Mesendoderm (in vitro differentiated cells): Measurements from ENCODE around the gene AQP7.
"Not testable (repeated sequence)": the region's sequence is repeated elsewhere in the genome, so short reads cannot be mapped to it uniquely, and the experiment has no call there.

Source experiments
- DNase-seq: peaks from one replicate; pipeline ENCODE4 v3.0.0; 2013
- H2AK5ac ChIP-seq: 2 replicates; pipeline ENCODE4 v1.6.1; 2013; ENCODE audit warnings: low read length, inconsistent platforms
- H2BK120ac ChIP-seq: 2 replicates; pipeline ENCODE4 v1.6.1; 2013; ENCODE audit warnings: low read depth, mild to moderate bottlenecking, low read length, moderate library complexity, mixed read lengths
- H2BK15ac ChIP-seq: replicated peaks from 2 replicates; pipeline ENCODE4 v1.6.1; 2013; ENCODE audit warnings: low read depth, mild to moderate bottlenecking, moderate library complexity
- H2BK5ac ChIP-seq: 2 replicates; pipeline ENCODE4 v1.6.1; 2013; ENCODE audit warnings: low read length, inconsistent platforms
- H3K18ac ChIP-seq: 2 replicates; pipeline ENCODE4 v1.6.1; 2013; ENCODE audit warnings: mild to moderate bottlenecking, low read length, mixed read lengths
- H3K23ac ChIP-seq: one replicate; pipeline ENCODE4 v1.6.1; 2013; ENCODE audit warnings: low read length
- H3K27ac ChIP-seq: 2 replicates; pipeline ENCODE4 v1.5.1; 2013; ENCODE audit warnings: low read depth, mild to moderate bottlenecking, inconsistent platforms, low read length, moderate library complexity
- H3K27me3 ChIP-seq: 2 replicates; pipeline ENCODE4 v1.6.1; 2013; ENCODE audit warnings: low read length, control low read depth, mild to moderate bottlenecking, inconsistent platforms; ENCODE audit not compliant: insufficient read depth, poor library complexity
- H3K36me3 ChIP-seq: 2 replicates; pipeline ENCODE4 v1.6.1; 2013; ENCODE audit warnings: low read length, inconsistent platforms; ENCODE audit not compliant: control insufficient read depth, insufficient read depth
- H3K4ac ChIP-seq: one replicate; pipeline ENCODE4 v1.6.1; 2013; ENCODE audit warnings: low read depth, mild to moderate bottlenecking, low read length, moderate library complexity
- H3K4me1 ChIP-seq: 2 replicates; pipeline ENCODE4 v1.6.1; 2013; ENCODE audit warnings: low read depth, low read length, inconsistent platforms; ENCODE audit not compliant: control insufficient read depth
- H3K4me2 ChIP-seq: 2 replicates; pipeline ENCODE4 v1.6.1; 2013; ENCODE audit warnings: low read length
- H3K4me3 ChIP-seq: 2 replicates; pipeline ENCODE4 v1.5.1; 2013; ENCODE audit warnings: mild to moderate bottlenecking, low read length
- H3K56ac ChIP-seq: one replicate; pipeline ENCODE4 v1.6.1; 2013; ENCODE audit warnings: low read length
- H3K79me1 ChIP-seq: 2 replicates; pipeline ENCODE4 v1.6.1; 2013; ENCODE audit warnings: low read length, inconsistent platforms
- H3K79me2 ChIP-seq: 2 replicates; pipeline ENCODE4 v1.6.1; 2013; ENCODE audit warnings: mild to moderate bottlenecking, low read length; ENCODE audit not compliant: control insufficient read depth, insufficient read depth
- H3K9ac ChIP-seq: 2 replicates; pipeline ENCODE4 v1.6.1; 2013; ENCODE audit warnings: low read length, inconsistent platforms
- H4K5ac ChIP-seq: one replicate; pipeline ENCODE4 v1.6.1; 2013; ENCODE audit warnings: low read length
- H4K8ac ChIP-seq: one replicate; pipeline ENCODE4 v1.6.1; 2013; ENCODE audit warnings: low read depth, mild to moderate bottlenecking, control low read depth, low read length, moderate library complexity
- WGBS: extraction: QIAGEN DNeasy Blood & Tissue Kit; methylation state at CpG from one replicate; pipeline ENCODE4 v1.1.7; 2013; ENCODE audit warnings: low lambda C conversion rate, missing lambda C conversion rate; ENCODE audit not compliant: insufficient coverage; ENCODE audit errors: extremely low coverage; 5-methylcytosine and 5-hydroxymethylcytosine counted together

The AQP7 gene

DNA sequence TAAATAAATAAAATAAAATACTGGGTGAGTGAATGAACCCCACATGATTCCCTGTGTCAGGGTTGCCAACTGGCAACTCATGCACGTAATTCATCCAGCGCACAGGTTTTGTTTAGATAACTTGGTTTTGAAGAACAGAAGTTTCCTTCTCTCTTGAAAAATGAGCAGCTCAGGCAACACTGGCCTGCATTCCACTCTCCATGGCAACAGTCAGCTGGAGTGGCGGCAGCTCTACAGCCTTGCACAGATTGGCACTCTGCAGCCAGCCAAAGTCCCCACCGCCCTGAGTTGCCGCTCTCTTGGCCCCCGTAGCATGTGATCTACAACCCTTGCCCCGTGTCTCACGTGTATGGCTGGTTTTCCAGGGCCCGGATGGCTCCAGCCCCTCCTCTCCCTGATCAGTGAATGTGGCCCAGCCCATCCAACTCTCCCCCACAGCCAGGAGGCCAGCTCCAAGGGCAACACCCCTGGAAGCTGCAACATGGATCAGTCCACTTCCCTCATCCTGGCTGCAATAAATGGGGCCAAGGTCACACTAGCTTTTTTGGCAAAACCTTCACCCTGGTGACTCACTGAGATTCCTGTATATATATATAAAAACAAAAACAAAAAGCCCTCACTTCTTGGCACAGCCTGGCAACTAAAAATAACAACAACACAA is 11.1 kb downstream of the AQP7 start:
- not testable (repeated sequence) for H3K18ac ChIP-seq, H2BK15ac ChIP-seq, H3K79me2 ChIP-seq, H3K9ac ChIP-seq, H4K5ac ChIP-seq, H3K4me3 ChIP-seq, H3K27me3 ChIP-seq, H2AK5ac ChIP-seq, H3K4ac ChIP-seq, H2BK120ac ChIP-seq, H3K4me2 ChIP-seq, H3K4me1 ChIP-seq, H3K36me3 ChIP-seq, H4K8ac ChIP-seq, H3K56ac ChIP-seq, H3K27ac ChIP-seq, H3K23ac ChIP-seq, H3K79me1 ChIP-seq, H2BK5ac ChIP-seq
- DNase-seq = peak; percentile 85
- WGBS = no CpG with 5 or more reads among the region's 9 CpGs

DNA sequence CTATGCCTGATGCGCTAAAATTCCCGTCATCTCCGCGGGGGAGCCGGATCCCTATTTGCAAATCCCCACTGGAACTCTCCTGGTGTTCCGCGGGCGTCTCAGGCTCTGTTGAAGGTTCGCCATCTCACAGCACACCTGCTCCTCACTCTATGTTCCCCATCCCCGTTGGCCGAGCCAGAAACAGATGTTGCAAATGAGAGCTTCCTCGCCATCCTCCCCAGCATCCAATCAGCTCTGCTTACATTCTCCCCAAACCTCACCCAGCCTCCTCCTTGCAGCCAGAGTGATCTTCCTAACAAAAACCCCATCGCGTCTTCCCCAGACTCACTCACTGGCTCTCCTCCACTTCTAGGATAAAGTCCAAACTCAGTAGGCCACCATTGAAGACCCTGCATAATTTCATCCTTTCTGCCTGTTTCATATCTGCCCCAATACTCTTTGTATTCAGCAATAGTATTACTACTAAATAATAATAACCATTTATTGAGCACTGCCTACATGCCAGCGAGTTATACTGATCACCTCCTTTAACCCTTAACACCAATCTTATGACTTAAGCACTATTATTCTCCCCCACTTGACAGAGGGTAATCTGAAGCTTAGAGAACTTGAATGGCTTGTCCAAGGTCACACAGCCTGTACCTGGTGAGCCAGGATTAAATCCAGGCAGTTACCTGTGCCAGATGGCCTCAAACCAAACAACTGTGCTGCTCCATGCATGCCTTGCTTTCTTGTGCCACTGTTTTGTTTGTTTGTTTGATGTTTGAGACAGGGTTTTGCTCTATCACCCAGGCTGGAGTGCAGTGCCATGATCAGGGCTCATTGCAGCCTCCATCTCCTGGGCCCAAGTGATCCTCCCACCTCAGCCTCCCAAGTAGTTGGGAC is 14.0 kb downstream of the AQP7 start:
- H4K8ac ChIP-seq = no peak overlapping the region
- H3K18ac ChIP-seq = no peak overlapping the region
- no peak overlapping the region for H2BK15ac ChIP-seq
- no peak overlapping the region for H4K5ac ChIP-seq
- no peak overlapping the region for H3K56ac ChIP-seq
- H3K23ac ChIP-seq = no peak overlapping the region
- H3K79me1 ChIP-seq = no peaks in the 10 kb centered on the region
- no peak overlapping the region for H3K4me2 ChIP-seq
- no peak overlapping the region for H2BK120ac ChIP-seq
- H3K36me3 ChIP-seq = no peaks in the 10 kb centered on the region
- H3K27me3 ChIP-seq = no peaks in the 10 kb centered on the region
- H3K79me2 ChIP-seq = no peaks in the 10 kb centered on the region
- no peak for DNase-seq
- WGBS = 100% methylated on average over 1 of the region's 15 CpGs
- no peak overlapping the region for H2BK5ac ChIP-seq
- H3K9ac ChIP-seq = no peak overlapping the region
- no peak overlapping the region for H2AK5ac ChIP-seq
- no peak overlapping the region for H3K4ac ChIP-seq
- no peak overlapping the region for H3K27ac ChIP-seq
- no peak overlapping the region for H3K4me3 ChIP-seq
- no peaks in the 10 kb centered on the region for H3K4me1 ChIP-seq

DNA sequence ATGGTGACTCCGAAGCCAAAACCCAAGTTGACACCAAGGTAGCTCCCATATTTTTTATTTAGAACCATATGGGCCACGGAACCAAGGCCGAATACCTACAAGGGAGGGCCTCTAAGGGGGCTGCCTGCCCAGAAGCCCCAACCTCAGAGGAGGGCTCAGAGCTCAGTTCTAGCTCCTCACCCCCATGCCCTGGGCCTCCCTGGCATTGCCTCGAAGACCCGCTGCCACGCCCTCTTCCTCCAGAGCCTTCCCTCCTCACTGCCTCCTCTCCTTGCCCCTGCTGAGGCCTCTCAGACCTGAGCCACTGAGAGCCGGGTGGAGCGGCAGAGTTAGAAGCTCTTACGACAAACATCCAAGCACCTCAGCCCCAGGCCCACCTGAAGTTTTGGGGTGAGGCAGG is 15.4 kb downstream of the AQP7 start:
- H4K8ac ChIP-seq, H3K36me3 ChIP-seq, H3K4me1 ChIP-seq, H2BK120ac ChIP-seq, H3K18ac ChIP-seq, H4K5ac ChIP-seq, H2BK15ac ChIP-seq, H3K23ac ChIP-seq, H3K27ac ChIP-seq, DNase-seq, H3K79me2 ChIP-seq, H3K9ac ChIP-seq, H3K4me2 ChIP-seq, H3K79me1 ChIP-seq, H3K4ac ChIP-seq, H3K56ac ChIP-seq, H3K27me3 ChIP-seq, H2BK5ac ChIP-seq, H3K4me3 ChIP-seq, H2AK5ac ChIP-seq: not testable (repeated sequence)
- WGBS = no CpG with 5 or more reads among the region's 9 CpGs

DNA sequence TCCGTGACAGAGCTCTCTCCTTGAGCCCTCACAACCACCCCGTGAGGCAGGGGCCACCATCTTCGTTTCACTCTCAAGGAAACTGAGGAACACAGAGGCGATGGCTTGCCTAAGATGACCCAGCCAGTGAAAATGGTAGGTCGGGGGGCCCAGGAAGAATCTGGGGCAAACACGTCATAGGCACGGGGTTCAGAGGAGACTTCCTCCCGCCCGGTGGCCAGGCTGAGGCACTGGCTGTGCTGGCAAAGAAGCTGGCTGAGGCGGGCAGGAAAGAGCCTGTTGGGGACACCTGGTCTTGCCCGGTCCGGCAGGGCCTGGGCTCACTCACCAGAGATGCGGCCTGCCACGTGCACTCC is 15.7 kb downstream of the AQP7 start:
- H4K8ac ChIP-seq, H3K79me2 ChIP-seq, H3K27me3 ChIP-seq, H3K9ac ChIP-seq, H3K4me3 ChIP-seq, H2BK5ac ChIP-seq, H3K18ac ChIP-seq, H2BK15ac ChIP-seq, H3K27ac ChIP-seq, H3K4me1 ChIP-seq, H3K4ac ChIP-seq, H3K79me1 ChIP-seq, H3K56ac ChIP-seq, DNase-seq, H3K36me3 ChIP-seq, H2BK120ac ChIP-seq, H3K4me2 ChIP-seq, H2AK5ac ChIP-seq, H3K23ac ChIP-seq, H4K5ac ChIP-seq: not testable (repeated sequence)
- WGBS = no CpG with 5 or more reads among the region's 14 CpGs

DNA sequence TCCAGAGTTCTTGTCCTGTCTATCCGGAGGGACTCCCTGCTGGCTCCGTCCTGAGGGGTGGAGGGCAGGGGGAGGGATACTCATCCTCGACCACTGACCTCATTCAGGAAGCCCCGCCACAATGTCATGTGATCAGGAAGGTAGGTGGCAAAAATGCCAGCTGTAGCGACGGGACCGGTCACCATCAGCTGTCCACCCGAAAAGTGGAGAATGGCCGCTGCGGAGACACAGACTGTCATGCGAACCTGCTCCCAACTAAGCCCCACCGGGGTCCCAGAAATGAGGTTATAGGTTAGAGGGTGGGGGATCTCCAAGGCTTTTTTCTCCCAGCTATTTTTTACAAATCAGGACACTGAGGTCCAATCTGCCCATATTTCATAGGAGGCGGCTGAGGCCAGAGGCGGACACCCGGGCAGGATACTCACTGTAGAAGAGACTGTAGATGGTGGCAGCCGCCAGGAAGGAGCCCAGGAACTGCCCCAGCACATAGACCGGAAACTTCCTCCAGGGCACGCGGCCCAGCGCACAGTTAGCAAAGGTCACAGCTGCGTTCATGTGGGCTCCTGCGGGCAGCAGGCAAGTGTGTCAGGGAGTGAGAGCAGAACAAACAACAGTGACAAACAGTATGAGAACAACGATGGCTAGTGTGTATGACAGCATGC is 16.3 kb downstream of the AQP7 start:
- H2AK5ac ChIP-seq, H4K5ac ChIP-seq, H3K23ac ChIP-seq, H3K4me1 ChIP-seq, H3K9ac ChIP-seq, H4K8ac ChIP-seq, H2BK5ac ChIP-seq, H3K79me1 ChIP-seq, H3K18ac ChIP-seq, H3K4me3 ChIP-seq, H3K79me2 ChIP-seq, DNase-seq, H2BK15ac ChIP-seq, H3K4me2 ChIP-seq, H3K27ac ChIP-seq, H3K36me3 ChIP-seq, H3K4ac ChIP-seq, H3K56ac ChIP-seq, H2BK120ac ChIP-seq, H3K27me3 ChIP-seq: not testable (repeated sequence)
- no CpG with 5 or more reads among the region's 23 CpGs for WGBS
